PC-3 (cell line): ENCODE data around the gene CTNNAL1.

Experiments used
- EZH2 ChIP-seq: fragments of 300-600 bp; sonication (generic); IDR thresholded peaks from one replicate; pipeline ENCODE4 v1.6.1; 2017; ENCODE audit warnings: antibody characterized with exemption, mild to moderate bottlenecking, low read length; ENCODE audit not compliant: unreplicated experiment
- EZH2phosphoT487 ChIP-seq: fragments of 300-600 bp; sonication (generic); IDR thresholded peaks from 2 replicates; pipeline ENCODE4 v1.6.1; 2018; ENCODE audit warnings: mild to moderate bottlenecking, antibody characterized with exemption, low read length, borderline replicate concordance
- TF ChIP-seq, protein P1 (sequence below): fragments of 300-600 bp; sonication (generic); conservative IDR thresholded peaks from 2 replicates; pipeline ENCODE4 v1.5.1; 2017; ENCODE audit warnings: antibody characterized with exemption, low read depth, mild to moderate bottlenecking, low read length

DNA sequence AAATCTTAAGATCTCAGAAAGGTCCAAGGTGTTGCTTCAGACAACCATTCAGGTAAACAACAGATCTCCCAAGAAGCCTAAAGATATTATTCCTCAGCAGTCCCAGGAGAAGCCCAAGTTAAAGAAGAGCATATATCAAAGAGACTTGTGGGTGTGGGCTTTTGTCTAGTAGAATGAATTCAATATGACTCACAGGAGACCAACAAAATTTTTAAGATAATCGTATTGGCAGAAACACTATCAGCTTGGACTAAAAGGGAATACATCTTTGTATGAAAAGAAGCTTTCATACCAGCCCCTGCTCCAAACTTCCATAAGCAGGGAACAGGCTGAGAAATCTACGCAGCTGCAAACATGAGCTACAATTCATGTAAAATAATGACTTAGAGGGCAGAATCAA lies 10.2 kb downstream of the CTNNAL1 start:
- TF ChIP-seq, protein P1, sequence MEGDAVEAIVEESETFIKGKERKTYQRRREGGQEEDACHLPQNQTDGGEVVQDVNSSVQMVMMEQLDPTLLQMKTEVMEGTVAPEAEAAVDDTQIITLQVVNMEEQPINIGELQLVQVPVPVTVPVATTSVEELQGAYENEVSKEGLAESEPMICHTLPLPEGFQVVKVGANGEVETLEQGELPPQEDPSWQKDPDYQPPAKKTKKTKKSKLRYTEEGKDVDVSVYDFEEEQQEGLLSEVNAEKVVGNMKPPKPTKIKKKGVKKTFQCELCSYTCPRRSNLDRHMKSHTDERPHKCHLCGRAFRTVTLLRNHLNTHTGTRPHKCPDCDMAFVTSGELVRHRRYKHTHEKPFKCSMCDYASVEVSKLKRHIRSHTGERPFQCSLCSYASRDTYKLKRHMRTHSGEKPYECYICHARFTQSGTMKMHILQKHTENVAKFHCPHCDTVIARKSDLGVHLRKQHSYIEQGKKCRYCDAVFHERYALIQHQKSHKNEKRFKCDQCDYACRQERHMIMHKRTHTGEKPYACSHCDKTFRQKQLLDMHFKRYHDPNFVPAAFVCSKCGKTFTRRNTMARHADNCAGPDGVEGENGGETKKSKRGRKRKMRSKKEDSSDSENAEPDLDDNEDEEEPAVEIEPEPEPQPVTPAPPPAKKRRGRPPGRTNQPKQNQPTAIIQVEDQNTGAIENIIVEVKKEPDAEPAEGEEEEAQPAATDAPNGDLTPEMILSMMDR = no peak
- TF ChIP-seq EZH2 (no peak), EZH2phosphoT487 (no peak)
